Jurkat, Clone E6-1 (cell line): ENCODE data around the gene OBI1.
"Not testable (repeated sequence)": the region's sequence is repeated elsewhere in the genome, so short reads cannot be mapped to it uniquely, and the experiment has no call there.

Experiments used
- DNase-seq: peaks from one replicate; pipeline ENCODE4 v3.0.0-alpha.2; 2011; ENCODE audit warnings: low read depth, low spot score
- H3K4me3 ChIP-seq: 2 replicates; pipeline ENCODE4 v1.5.1; 2011; ENCODE audit warnings: mild to moderate bottlenecking, low read length, control low read depth, moderate library complexity

Gene OBI1

DNA sequence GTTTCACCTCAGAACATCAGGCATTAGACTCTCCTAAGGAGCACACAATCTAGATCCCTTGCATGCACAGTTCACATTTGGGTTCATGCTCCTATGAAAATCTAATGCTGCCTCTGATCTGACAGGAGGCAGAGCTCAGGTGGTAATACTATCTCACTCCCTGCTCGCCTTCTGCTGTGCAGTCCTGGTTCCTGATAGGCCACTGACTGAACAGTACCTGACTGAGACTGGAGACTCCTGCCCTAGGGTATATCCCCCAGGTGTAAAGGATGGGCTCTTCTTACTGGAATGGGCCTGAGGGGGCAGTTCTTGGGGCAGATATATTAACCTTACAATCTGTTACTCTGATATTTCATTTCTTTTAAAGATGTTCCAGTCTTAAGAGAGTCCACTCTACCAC is 6.3 kb downstream of the OBI1 start:
- no peak overlapping the region for H3K4me3 ChIP-seq
- DNase-seq = no peak

DNA sequence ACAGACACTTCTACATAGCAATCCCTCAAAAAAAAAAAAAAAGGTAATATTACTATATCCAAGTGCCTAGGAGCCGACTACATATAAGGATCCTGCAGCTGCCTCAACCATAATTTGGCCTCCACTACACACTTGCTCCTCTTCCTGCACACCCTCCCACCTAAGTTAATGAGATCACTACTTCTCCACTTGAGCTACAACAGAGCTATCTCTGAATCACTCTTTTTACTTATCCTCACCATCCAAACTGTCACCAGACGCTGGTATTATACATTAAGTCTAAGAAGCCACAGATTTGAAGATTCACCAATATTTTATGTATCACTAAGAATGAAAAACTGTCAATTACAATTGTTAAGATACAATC is 8.3 kb downstream of the OBI1 start:
- DNase-seq = no peak
- no peak overlapping the region for H3K4me3 ChIP-seq

DNA sequence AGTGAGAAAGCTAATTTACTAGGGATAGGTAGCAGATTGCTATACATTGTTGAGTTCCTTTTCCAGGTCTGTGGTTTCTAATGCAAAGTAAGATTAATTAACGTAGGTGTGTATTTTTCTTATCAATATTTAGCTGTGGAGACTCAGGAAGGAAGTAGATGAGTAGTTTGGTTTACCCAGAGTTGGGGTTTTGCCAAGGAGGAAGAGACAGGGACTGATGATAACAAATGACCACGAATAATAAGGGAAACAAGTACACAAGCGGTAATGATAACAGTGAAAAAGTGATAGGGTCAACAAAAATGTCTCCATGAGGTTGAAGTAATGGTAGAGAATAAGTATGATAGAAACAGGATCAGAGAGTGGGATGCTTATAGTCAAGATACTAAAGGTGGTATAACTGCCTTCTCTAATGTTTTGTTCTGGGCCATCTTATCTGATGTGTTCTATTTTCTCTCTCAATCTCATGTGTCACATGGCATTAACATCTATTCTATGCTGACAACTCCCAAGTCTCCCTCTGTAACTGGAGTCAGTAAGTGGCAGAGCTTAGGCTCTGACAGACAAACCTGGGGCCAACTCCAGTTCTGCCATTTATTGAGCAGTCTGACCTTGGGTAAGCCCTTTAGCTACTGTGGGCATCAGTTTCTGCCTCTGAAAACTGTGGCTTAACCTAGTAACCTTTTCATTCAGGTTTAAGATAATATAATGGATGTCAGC is 8.8 kb downstream of the OBI1 start:
- no peak overlapping the region for H3K4me3 ChIP-seq
- DNase-seq = peak; percentile 30

DNA sequence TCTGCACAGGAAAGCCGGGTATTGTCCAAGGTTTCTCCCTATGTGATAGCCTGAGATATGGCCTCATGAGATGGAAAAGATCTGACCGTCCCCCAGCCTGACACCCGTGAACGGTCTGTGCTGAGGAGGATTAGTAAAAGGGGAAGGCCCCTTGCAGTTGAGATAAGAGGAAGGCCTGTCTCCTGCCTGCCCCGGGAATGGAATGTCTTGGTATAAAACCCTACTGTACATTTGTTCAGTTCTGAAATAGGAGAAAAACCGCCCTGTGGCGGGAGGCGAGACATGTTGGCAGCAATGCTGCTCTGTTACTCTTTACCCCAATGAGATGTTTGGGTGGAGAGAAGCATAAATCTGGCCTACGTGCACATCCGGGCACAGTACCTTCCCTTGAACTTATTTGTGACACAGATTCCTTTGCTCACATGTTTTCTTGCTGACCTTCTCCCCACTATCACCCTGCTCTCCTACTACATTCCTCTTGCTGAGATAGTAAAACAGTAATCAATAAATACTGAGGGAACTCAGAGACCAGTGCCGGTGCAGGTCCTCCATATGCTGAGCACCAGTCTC is 11.8 kb downstream of the OBI1 start:
- not testable (repeated sequence) for DNase-seq, H3K4me3 ChIP-seq

DNA sequence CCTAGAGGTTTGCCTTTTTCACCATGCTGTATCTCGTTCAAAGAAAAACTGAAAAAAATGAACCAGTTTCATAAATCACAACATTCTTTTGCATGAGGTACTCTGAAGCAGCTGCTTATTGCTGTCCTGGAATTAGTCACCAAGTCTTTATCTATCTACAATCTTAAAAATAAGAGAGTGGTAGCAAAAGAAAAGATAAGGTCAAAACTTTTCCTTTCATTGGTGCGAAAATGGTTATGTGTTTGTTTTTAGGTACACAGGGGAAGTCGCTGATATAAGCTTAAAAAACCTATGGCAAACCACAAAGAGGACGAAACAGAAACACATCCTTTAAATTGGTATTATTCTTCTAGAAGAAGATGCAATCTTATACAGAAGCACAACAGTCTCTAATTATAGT is 20.7 kb downstream of the OBI1 start:
- DNase-seq = peak; percentile 56
- H3K4me3 ChIP-seq = no peak overlapping the region

DNA sequence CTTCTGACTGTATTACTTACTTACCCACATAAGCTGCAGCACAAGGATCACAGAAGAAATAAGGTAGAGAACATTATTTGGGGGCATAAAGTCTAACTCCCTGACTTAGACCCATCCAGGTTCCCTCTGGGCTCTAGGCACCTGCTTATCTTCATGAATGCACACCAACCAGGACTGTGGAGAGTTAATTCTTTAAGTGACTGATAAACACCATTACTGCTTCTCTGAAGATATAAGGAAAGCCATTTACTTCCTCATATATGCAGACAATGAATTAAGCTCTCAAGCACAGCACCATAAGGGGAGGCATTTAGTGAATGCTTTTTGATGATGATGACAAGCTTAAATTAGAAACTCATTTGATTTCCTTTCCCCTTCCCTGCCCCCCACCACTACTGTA is 22.5 kb downstream of the OBI1 start:
- no peak overlapping the region for H3K4me3 ChIP-seq
- DNase-seq = no peak

DNA sequence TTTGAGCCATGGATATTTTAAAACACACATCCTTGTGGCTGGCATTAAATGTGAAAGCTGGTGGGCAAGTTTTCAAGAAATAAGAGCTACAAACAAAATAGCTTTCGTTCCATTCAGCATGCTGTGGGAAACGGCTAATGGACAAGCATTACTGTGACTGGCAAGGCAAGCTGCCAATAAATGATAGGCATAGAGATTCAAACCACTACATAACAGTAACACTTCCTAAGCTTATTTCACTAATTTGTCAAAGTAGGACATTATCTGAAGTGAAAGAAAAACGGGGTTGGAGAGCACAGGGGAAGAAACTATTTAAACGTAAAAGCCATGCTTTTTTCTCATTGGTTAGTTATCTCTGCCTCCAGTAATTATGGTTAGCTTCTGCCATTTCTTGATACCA is 26.0 kb downstream of the OBI1 start:
- no peak overlapping the region for H3K4me3 ChIP-seq
- no peak for DNase-seq

DNA sequence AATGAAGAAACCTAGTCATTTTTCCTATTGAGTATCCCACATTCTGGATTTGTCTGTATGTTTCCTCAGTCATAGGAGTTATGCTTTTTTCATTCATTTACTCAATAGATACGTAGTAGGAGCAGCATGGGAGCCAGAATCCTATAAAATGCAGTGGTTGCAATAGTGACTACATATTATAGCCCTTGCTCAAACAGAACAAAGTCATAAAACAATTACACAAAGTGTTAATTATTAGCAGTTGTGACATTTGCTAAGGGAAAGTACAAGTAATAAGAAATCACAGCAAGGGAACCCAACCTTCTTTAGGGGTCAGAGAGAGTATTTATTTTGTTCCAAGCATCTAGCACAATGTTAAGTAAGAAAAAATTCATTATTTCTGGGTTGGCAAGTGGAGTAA is 27.9 kb downstream of the OBI1 start:
- H3K4me3 ChIP-seq = no peak overlapping the region
- no peak for DNase-seq

DNA sequence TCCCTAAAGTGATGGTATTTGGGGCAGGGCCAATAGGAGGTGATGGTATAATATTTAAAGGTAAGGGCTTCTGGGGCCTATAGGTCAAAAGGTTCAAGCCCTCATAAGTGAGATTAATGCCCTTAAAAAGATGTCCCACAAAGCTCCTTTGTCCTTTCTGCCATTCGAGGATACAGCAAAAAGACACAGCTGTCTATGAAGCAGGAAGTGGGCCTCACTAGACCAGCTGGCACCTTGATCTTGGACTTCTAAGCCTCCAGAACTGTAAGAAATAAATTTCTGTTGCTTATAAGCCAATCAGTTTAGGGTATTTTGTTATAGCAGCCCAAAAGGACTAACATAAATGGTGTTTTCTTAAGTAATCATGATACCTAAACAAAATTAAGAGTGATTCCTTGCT is 28.4 kb downstream of the OBI1 start:
- peak; percentile 34 for DNase-seq
- H3K4me3 ChIP-seq = no peak overlapping the region

DNA sequence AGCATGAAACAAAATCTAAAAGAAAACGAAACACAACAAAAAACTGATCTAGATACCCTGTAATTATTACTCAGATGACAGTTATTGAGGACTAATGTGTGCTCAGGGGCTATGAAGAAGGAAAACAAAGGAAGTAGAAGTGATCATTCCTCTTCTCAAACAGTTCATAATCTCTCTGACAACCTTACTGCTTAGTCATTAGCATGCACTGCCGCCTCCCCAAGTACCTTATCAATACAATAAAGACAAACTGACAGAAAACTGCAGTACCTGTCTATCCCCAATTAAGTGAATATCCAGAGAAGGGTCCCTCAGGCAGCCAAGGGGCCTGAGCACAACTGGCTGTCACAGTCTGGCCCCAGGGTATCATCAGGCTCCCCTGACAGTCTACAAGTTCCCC is 33.6 kb downstream of the OBI1 start:
- DNase-seq = no peak
- no peak overlapping the region for H3K4me3 ChIP-seq

DNA sequence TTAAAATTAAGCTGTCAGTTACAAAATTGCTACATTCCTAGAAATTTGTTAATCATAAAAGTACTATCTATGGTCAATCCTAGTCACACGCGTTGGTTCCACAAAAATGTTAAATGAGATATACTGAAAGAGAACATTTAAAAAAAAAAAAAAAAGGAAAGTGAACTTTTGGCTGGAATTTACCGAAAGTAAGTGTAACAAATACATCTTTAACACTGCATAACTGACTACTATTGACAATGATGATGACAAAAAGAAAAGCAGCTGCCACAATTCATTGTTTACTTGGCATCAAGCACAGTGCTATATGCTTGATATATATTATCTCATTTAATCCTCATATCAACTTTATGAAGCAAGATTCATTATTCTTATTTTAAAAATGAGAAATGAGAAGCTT is 35.8 kb downstream of the OBI1 start:
- H3K4me3 ChIP-seq = no peak overlapping the region
- DNase-seq = no peak

DNA sequence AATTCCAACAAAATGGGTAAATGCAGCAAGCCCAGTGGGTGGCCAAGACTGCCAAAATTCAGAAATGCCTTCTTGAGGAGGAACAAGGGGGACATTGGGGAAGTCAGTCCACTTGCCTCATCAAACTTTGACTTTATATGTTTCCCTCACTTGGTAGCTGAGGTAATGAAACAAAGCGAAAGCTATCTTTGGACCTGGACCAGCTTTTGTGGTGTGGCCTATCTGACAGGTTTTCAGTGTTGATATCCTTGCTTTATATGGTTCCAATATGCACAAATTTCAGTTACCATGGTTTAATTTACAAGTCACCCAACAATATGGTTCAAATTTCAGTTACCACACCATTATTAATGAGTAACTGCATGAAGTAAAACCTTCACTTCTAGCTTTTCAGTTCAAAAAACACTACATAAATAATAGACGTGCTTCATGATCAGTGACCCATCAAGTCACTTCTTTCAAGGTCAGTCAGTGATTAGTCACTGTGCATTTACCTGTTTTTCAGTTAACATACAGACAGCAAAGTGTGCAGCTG is 38.0 kb downstream of the OBI1 start:
- DNase-seq = no peak
- no peak overlapping the region for H3K4me3 ChIP-seq

DNA sequence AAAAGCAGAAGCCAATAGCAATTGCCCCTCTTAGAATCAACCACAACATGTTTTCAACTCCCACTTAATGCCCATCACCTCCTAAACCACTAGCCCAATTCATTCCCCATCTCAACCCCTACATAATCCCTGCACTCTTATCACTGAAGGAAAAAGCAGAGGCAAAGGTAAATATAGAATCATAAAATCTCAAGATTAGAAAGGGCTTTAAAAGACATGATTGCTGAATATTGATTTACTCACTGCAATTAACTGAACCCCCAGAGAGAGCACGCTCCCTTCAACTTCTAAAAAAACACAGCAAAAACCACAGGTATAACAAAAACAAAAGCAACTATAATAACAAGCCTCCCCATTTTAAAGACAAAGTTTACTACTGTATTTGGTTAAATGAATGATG is 40.5 kb downstream of the OBI1 start:
- H3K4me3 ChIP-seq = no peak overlapping the region
- no peak for DNase-seq

DNA sequence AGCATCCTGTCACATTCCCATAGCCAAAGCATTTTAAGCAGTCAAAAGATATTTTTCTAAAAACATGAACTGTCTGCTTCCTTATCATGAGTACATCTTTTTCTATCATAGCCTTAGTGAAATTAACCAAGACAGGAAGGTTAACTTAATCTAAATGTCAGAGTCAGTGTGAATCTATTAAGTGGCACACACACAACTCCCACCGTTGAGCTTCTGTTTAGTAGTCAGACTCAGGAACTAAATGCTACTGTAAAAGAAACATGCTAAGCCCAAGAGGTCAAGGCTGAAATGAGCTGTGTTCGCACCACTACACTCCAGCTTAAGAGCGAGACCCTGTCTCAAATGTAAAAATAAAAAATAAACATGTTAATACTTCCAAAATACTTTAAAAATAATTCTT is 47.9 kb downstream of the OBI1 start:
- H3K4me3 ChIP-seq = no peak overlapping the region
- DNase-seq = no peak

DNA sequence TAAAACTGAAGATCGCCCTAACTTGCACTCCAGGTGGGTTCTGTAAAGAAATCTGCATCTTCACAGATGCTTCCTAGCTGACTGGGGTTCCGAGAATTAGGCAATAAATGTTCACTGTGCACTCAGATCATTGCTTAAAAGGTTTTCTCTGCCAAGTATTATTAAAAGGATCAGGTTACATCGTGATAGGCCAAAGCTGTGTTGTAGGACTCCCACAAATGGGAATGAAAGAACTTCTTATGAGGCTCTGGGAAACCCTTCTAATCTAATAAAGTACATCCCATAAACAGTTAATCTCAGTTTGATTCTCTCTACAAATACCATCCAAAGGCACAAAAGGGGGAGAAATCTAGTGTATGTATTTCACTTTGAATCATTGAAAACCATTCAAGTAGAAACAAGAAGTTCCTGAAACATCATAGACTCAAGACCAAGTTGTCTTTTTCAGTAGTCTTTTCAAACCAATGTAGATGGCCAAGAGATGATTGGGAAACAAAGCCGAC is 48.5 kb downstream of the OBI1 start:
- no peak for DNase-seq
- H3K4me3 ChIP-seq = no peak overlapping the region

DNA sequence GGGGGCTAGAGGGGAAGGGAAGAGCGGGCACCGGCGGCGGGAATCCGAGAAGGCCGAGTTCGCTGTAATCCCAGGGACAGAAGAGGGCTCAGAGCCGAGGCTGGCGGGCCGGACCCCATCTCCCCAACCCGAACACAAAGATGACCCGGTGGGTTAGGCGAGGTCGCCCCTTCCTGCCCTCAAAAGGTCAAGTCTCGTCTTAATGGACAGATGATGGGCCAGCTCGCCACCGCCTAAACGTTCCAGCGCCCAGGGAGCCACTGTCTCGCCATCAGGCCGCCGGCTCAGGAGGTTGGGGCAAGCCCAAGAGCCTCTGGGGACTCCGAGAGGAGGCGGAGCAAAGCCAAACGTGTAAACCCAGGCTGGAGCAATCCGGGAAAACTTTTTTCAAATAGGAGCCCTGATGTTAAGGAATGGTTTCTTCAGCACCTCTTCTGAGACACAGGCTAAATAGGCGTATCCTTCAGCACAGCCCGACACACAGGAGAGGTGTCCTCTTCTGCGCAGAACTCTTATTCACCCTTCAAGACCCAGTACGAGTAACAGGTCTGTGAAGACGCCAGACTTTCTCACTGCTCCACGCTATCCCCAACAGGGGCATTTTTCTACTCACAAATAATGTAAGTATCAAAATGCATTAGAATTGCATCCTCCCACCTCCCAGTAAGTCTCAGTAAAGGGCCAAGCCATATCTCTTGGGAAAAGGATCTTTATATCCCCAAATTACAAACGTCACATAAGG is 49.3 kb downstream of the OBI1 start:
- H3K4me3 ChIP-seq = no peak overlapping the region
- no peak for DNase-seq

DNA sequence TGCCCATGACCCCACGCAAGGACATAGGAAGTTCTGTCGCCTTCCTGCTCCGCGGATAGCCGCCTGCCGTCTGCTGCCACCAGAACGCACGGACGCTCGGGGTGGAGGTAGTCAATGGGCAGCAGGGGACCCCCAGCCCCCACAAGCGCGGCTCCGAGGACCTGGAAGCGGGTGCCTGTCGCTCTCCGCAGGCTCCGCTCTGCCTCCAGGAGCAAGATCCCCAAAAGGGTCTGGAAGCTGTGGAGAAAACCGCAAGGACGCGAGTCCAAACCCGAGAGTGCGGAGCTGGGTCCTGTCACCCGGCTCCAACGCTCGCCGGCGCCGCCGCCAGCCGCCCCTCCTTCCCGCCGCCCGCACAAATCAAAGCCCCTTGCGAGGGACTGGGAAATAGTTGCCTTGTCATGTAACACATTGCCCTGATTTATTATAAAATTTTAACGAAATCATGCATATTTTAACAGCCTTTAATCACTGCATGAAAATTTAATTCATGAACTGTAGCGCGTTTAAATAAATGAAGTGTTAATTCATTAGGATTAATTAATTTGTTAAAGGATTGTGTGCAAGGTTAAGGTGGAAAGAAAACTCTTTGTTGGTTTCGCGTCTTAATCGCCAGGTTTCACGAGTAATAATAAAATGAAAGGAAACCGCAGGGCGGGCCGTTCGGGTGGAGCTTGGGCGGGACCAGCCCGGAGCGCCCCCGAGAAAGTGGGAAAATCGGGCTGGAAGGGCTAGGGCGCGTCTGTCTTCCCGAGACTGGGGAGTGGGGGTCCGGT is 50.1 kb downstream of the OBI1 start:
- DNase-seq = no peak

DNA sequence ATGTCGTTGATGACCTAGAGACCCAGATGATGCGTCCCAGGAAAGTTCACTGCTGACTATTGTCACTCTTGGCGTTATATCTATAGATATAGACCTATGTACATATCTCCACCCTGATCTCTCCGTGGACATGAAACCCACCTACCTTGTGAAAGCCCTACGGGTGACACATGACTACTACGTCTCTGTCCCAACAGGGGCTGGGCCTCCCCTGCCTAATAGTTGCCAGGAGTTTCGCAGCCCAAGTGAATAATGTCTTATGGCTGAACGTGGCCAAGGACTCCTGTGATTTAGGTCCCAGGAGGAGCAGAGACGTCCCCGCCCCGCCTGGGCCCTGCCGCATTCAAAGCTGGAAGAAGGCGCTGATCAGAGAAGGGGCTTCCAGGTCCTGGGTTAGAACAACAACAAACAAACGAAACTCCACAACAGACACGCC is 50.7 kb downstream of the OBI1 start:
- no peak overlapping the region for H3K4me3 ChIP-seq

More for the DNA sequence above, 50.1 kb downstream of the OBI1 start:
- H3K4me3 ChIP-seq = no peak overlapping the region

DNA sequence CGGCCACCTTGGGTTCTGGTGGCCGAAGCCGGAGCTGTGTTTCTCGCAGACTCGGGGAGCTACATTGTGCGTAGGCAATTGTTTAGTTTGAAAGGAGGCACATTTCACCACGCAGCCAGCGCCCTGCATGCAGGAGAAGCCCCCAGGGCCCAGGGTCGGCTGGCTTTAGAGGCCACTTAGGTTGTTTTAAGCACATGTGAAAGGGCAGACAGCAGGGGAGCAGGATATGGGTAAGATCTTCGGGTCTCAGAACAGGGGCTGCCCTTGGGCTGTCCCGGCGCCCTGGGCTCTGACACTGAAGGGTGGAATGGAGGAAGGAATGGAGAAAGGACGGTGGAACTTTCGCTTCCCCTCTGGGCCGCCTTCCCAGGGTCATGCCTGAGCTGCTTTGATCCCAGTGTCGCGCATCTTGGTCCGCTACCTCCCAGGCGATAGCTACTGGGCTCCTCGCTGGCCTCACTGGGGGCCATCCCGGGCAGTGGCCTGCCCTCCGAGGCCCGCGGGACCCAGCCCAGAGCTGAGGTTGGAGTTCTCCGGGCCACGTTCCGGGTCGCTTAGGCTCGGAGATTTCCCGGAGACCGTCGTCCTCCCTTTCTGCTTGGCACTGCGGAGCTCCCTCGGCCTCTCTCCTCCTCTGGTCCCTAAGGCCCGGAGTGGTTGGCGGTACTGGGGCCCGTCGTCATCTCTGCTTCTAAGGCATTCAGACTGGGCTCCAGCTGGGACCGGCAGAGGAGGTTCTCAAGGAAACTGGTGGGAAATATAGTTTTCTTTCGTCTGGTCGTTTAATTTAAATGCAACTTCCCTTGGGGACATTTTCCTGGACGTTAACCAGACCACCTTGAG is 51.3 kb downstream of the OBI1 start:
- no peak overlapping the region for H3K4me3 ChIP-seq
- DNase-seq = no peak

More for the DNA sequence above, 50.7 kb downstream of the OBI1 start:
- no peak for DNase-seq
